Upper lobe of right lung (tissue), 1 donor: ENCODE results near the gene IQCH. TPM values are rescaled to one million over a fixed set of nuclear protein-coding genes. Genes with fewer than 3 reads are reported as not detected.

ENCODE experiments used
- ATAC-seq: fragments of 200-7000 bp; cut with Tn5 transposase; one replicate; pipeline ENCODE4 v1.9.1; 2020; ENCODE audit warnings: mild to moderate bottlenecking, moderate library complexity
- DNase-seq: peaks from one replicate; pipeline ENCODE4 v3.0.0-alpha.2; 2020
- H3K27ac ChIP-seq: fragments of 200-600 bp; one replicate; pipeline ENCODE4 v1.8.0; 2022
- H3K27me3 ChIP-seq: fragments of 200-600 bp; one replicate; pipeline ENCODE4 v1.8.0; 2022; ENCODE audit warnings: mild to moderate bottlenecking
- H3K36me3 ChIP-seq: fragments of 200-600 bp; one replicate; pipeline ENCODE4 v1.8.0; 2022
- H3K4me1 ChIP-seq: fragments of 200-600 bp; one replicate; pipeline ENCODE4 v1.8.0; 2022
- H3K4me3 ChIP-seq: fragments of 200-600 bp; one replicate; pipeline ENCODE4 v1.8.0; 2022; ENCODE audit warnings: mild to moderate bottlenecking
- H3K9me3 ChIP-seq: fragments of 200-600 bp; one replicate; pipeline ENCODE4 v1.8.0; 2022
- intact Hi-C: fragments of 100-400 bp; cut with DNase I; formaldehyde crosslinking; loops from one replicate; pipeline ENCODE4 v1.11.0; 2022
- total RNA-seq: library from RNA; stranded (reverse); fragmentation: NEBNext Ultra II Directional; extraction: Animal tissue kit (Norgen Biotek cat#: 25700); gene quantifications from one replicate; pipeline ENCODE4 v1.2.1, GENCODE V29; 2021
- TF ChIP-seq, protein P1 (sequence below): fragments of 200-600 bp; IDR thresholded peaks from one replicate; pipeline ENCODE4 v1.8.0; 2022; ENCODE audit warnings: antibody characterized with exemption
- donor health status: DM: no; HTN: yes; CAD: no; lungs with severe emphysema.

Gene IQCH
- total RNA-seq, 1 donor from 2014 or later, result 0.93 TPM

DNA sequence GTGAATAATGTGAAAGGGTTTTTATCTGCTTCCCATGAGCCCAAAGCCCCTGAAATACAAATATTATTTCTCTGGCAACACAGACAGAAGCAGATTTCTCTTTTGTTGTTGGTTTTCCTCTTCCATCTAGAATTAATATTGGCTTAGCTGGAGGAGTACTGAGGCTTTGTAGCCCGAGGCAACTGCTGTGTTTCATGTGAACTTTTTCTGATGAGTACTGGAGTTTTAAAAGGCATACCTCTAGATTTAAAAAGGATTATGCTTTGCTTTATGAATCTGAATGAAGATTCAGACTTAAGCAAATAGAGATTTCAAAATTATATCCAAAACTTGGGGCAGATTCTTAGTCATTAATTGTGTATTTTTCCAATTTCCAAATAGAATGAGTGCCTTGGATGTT is 50.9 kb downstream of the IQCH start:
- TF ChIP-seq, protein P1, sequence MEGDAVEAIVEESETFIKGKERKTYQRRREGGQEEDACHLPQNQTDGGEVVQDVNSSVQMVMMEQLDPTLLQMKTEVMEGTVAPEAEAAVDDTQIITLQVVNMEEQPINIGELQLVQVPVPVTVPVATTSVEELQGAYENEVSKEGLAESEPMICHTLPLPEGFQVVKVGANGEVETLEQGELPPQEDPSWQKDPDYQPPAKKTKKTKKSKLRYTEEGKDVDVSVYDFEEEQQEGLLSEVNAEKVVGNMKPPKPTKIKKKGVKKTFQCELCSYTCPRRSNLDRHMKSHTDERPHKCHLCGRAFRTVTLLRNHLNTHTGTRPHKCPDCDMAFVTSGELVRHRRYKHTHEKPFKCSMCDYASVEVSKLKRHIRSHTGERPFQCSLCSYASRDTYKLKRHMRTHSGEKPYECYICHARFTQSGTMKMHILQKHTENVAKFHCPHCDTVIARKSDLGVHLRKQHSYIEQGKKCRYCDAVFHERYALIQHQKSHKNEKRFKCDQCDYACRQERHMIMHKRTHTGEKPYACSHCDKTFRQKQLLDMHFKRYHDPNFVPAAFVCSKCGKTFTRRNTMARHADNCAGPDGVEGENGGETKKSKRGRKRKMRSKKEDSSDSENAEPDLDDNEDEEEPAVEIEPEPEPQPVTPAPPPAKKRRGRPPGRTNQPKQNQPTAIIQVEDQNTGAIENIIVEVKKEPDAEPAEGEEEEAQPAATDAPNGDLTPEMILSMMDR, result no peak
- intact Hi-C loops, result loop anchor here (10.0 kb wide), 1 partner anchor 361 kb away; no protein-coding TSS in a partner anchor
- ATAC-seq (no peak), DNase-seq (no peak)
- Histone ChIP-seq H3K4me3 (no peak overlapping the region), H3K36me3 (no peaks in the 10 kb centered on the region), H3K27ac (no peak overlapping the region), H3K9me3 (no peaks in the 10 kb centered on the region), H3K4me1 (no peaks in the 10 kb centered on the region), H3K27me3 (no peaks in the 10 kb centered on the region)

DNA sequence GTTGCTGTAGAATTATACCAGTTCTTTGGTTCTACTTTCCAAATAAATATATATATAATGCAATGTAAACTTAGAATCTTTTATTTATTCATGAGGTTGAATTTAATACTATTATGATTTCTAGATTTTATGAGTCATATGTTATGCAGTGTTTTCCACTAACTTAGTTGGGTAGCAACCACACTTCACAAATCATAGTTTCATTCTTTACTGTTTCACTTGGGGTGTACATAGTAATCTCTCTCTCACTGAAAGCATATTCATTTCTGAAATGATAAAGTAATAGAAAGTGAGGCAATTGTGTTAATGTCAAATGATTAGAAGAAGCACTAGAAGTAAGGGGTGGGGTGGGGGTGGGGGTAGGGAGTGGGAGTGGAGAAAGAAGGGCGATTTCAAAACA is 52.6 kb downstream of the IQCH start:
- ATAC-seq (no peak), DNase-seq (no peak)
- TF ChIP-seq, protein P1, result no peak
- Histone ChIP-seq H3K9me3 (no peaks in the 10 kb centered on the region), H3K27me3 (no peaks in the 10 kb centered on the region), H3K36me3 (no peaks in the 10 kb centered on the region), H3K27ac (no peak overlapping the region), H3K4me3 (no peak overlapping the region), H3K4me1 (no peaks in the 10 kb centered on the region)
- intact Hi-C loops, result loop anchor here (10.0 kb wide), 1 partner anchor 362 kb away; no protein-coding TSS in a partner anchor

DNA sequence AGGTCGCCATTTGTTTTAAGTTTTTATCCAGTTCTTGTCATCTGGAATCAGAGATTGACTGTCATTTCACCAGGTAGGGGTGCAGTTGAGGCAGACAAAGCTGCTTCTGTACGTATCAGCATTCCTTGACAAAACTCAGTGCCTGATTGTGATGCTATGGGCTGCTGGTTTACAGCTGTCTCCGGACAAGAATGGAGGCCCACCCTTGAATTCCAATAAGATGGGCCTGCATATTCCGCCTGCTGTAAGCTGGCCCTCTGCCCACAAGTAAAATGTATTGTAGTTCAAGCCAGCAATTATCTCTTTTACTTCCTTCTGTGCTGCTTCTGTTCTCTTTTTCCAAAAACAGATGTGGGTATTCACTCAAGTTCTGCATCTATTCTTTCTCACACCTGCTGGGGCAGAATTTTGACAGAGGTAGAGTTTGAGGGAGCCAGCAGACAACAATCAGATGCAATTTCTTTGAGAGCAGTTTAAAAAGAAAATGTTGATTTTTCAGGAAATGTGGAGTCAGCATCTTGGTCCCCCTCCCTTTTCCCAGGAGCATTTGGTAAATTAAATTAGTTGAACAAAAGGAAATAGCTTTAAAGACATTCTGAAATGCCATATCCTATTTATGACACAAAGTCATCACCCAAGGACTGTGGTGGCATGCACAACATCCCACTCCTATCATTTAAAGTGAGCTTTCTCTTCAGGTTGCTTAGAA is 53.5 kb downstream of the IQCH start:
- TF ChIP-seq, protein P1, result no peak
- no peaks in the 10 kb centered on the region for H3K27me3 ChIP-seq
- no peak overlapping the region for H3K27ac ChIP-seq
- H3K9me3 ChIP-seq, result no peaks in the 10 kb centered on the region
- intact Hi-C loops, result loop anchor here (10.0 kb wide), 1 partner anchor 363 kb away; no protein-coding TSS in a partner anchor
- no peaks in the 10 kb centered on the region for H3K36me3 ChIP-seq
- no peak for ATAC-seq
- H3K4me1 ChIP-seq, result no peaks in the 10 kb centered on the region
- no peak overlapping the region for H3K4me3 ChIP-seq
- DNase-seq, result no peak

DNA sequence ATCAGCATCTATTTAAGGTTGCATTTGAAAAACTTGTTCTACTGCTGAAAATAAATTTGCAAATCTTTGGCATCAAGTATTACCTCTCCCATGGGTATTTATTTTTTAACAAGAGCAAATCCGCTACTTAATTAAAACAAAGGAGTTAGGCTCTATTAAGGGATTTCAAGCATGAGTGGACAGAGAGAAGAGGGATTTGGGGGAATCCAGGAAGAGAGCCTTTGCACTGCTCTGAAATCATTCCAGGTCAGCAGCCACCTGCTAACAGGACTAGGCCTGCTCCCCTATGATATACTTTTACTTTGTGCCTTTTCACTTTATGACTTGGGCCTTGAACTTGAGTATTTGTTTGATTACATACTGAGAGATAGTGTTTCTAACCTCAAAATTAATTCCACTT is 57.1 kb downstream of the IQCH start:
- intact Hi-C loops, result no loop called here
- TF ChIP-seq, protein P1, result no peak
- Histone ChIP-seq H3K4me3 (no peak overlapping the region), H3K27ac (no peak overlapping the region), H3K27me3 (no peaks in the 10 kb centered on the region), H3K9me3 (no peaks in the 10 kb centered on the region), H3K4me1 (no peaks in the 10 kb centered on the region), H3K36me3 (no peaks in the 10 kb centered on the region)
- ATAC-seq (no peak), DNase-seq (no peak)

DNA sequence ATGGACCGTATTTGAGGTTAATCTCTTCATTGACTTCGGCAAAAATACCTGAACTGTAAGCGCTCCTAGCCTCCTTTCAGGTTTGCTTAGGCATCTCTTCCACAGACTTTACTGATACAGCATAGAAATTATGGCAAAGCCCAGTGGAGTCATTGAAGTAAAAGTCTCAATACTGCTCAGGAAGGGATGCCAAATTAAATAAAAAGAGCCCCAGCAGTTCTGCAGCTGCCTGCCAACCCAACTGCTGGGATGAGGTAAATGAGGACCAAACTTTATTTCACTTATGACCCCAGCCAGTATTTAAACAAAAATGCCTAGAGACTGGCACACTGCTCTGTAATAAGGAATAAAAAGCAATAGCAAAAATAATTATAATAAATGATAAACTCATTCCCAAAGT is 65.4 kb downstream of the IQCH start:
- Histone ChIP-seq H3K27ac (no peak overlapping the region), H3K27me3 (no peaks in the 10 kb centered on the region), H3K9me3 (no peaks in the 10 kb centered on the region), H3K36me3 (no peaks in the 10 kb centered on the region), H3K4me3 (no peak overlapping the region), H3K4me1 (no peaks in the 10 kb centered on the region)
- intact Hi-C loops, result no loop called here
- no peak for DNase-seq
- TF ChIP-seq, protein P1, result no peak
- ATAC-seq, result no peak
